ENCODE data around the gene EVX2. TPM values are rescaled to one million over a fixed set of nuclear protein-coding genes. Genes with fewer than 3 reads are reported as not detected.

The EVX2 gene
- total and polyA plus RNA-seq, 9 of the 15 experiments (the other 6 are each of a cell fraction or from before 2014, with no cell fraction given): not detected

DNA sequence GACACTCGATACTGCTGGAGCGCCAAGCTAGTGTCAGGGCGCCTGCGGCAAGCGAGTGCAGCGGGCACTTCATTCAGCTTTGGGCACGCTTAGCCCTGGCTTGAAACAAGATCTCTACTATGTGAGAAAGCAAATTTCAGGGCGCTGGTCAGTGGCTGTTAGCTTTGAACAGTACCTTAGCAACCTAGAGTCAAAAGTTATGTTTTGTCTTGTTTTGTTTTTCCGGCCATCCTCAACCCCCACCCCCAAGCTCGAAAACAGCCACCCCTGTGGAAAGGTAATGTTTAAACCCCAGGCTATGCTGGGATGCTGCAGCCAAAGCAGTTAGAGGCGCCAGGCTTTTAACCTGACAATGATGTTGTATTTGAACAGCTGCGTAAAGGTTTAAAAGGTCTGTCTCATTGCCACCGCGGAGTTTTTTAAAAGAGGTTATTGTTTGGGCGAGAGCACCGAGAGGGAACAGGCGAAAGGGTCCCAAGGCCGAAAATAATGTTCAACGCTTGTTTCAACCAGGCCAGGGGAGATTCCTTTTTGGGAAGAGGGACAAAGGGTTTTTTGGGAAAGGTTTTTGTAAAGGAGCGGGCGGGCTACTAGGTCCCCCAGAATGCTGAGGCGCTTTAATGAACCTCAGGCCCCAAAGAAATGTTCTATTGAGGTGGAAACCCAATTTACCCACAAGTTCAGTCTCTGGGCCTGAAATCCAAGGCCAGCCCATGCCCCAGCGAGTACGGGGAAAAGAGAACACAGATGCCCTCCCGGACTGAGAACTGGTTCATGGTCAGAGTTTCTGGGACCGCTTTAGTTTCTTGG lies 30.6 kb upstream of the EVX2 start (continued):
- TF ChIP-seq SIX5 (IDR thresholded peaks at IDR 0.05; ENCODE audit: borderline replicate concordance in 1 of 2, insufficient read depth in 1 of 2, low read depth in 1 of 2, low read length in 2 of 2): no peak
- TF ChIP-seq, protein P1, sequence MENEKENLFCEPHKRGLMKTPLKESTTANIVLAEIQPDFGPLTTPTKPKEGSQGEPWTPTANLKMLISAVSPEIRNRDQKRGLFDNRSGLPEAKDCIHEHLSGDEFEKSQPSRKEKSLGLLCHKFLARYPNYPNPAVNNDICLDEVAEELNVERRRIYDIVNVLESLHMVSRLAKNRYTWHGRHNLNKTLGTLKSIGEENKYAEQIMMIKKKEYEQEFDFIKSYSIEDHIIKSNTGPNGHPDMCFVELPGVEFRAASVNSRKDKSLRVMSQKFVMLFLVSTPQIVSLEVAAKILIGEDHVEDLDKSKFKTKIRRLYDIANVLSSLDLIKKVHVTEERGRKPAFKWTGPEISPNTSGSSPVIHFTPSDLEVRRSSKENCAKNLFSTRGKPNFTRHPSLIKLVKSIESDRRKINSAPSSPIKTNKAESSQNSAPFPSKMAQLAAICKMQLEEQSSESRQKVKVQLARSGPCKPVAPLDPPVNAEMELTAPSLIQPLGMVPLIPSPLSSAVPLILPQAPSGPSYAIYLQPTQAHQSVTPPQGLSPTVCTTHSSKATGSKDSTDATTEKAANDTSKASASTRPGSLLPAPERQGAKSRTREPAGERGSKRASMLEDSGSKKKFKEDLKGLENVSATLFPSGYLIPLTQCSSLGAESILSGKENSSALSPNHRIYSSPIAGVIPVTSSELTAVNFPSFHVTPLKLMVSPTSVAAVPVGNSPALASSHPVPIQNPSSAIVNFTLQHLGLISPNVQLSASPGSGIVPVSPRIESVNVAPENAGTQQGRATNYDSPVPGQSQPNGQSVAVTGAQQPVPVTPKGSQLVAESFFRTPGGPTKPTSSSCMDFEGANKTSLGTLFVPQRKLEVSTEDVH (IDR thresholded peaks at IDR 0.05; ENCODE audit: low read depth, partially characterized antibody): no peak
- no peak for TF ChIP-seq ZNF583 (CRISPR knock-in tag; IDR thresholded peaks at IDR 0.05)
- TF ChIP-seq GTF2E2 (tag; IDR thresholded peaks at IDR 0.05): no peak
- TF ChIP-seq STAG1 (CRISPR knock-in tag; IDR thresholded peaks at IDR 0.05; ENCODE audit: borderline replicate concordance): no peak
- TF ChIP-seq XRCC4 (IDR thresholded peaks at IDR 0.05; ENCODE audit: extremely low read depth, insufficient read depth, insufficient read length): no peak
- no peak for TF ChIP-seq ZKSCAN1 (IDR thresholded peaks at IDR 0.05; ENCODE audit: low read depth, low read length)
- TF ChIP-seq KLF1 (tag; IDR thresholded peaks at IDR 0.05): no peak
- TF ChIP-seq MAFK (IDR thresholded peaks at IDR 0.05; ENCODE audit: low read length): no peak
